GM04503 (cell line): ENCODE measurements around the gene LDB2.

Experiments
- DNase-seq: peaks from one replicate; pipeline ENCODE4 v3.0.0-alpha.2; 2012; ENCODE audit warnings: low read depth

LDB2 gene

DNA sequence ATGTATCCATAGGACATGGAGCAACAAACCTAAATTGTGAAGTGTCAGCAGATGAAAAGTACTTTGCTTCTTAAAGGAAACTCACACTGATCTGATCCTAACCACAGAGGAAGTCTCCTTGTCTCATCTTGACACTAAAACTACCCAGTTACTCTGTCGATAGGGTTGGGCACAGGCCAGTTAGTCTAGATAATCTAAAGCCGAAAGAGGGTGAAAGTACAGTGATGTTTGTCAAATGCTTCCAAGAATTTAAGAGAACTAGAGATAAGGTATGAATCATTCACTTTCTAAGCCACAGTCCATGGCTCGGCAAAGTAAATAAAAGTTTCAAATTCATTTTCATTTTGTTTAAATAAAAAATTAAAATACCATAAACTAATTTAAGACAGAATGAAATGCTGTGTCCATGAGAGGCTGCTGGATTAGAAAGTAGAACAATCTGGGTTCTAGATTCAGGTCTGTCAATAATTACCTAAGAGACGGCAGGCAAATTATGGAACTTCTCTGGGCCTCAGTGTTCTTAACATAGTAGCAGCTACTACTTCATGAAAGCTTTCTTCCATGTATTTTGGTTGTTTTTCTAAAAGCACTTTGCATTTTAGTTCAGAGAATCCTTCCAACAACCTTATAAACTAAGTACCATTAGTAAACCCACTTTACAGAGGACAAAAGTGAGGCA lies 176.7 kb downstream of the LDB2 start:
- no peak for DNase-seq

DNA sequence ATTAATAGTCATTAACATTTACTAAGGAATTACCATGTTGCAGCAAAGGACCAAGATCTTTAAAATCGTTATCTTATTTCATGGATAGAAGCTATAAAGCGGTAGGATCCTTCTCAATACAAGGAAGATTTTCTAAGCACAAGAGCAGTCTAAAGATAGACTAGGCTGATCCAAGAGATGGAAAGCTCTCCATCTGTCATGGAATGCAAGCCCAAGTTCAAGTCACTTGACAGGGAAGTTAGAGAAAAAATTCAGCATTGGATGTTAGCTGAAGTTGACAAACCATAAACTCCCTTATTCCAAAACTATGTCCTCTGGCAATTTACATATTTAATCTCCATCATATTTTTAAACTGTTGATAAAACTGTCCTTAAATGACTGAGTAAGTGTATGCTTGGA lies 177.7 kb downstream of the LDB2 start:
- DNase-seq = no peak

DNA sequence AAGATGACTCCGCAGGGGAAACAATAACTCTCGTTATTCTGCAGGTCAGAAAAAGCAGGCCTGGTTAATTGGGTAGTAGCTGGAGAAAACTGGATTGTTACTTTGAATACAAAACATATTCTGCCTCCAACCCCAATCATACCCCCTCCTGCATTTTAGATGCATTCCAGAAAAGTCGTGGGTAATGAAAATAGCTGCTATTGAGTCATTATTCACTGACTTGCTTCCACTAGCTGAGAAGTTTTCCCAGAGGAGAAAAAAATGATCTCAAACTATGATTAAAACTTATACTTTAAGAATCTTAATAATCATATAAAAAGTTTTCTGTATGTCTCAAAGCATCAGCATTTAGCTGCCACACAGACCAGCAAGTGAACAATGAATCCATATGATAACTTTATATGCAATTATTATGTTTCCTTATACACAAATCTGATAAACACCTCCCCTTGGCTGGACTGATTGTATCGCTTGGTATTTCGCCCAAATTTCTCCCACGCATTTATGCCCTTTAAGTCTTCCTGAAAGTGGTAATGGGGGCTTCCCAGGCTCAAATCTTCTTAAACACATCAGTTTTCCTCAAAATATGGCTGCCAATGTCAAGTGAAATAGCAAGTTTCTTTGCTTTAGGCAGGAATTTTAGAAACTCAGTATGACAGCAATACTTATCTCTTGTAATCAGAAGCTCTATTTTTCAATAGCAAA lies 181.0 kb downstream of the LDB2 start:
- no peak for DNase-seq

DNA sequence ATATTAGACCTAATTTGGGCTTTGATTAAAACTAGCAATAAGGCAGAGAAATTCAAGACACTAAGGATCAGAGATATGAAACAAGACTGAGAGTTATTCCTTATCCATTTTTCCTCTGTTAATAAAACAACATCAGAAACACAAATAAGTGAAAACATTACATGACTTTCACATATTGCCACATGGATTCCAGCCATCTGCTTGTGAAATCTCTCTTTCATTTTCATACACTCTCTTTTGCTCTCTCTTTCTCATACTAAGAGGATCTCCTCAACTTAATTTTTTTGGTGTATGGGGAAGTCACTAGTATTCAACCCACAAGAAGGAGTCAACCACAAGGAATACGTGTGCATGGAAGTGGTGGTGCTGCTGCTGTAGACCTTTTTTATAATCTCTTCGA lies 183.0 kb downstream of the LDB2 start:
- no peak for DNase-seq

DNA sequence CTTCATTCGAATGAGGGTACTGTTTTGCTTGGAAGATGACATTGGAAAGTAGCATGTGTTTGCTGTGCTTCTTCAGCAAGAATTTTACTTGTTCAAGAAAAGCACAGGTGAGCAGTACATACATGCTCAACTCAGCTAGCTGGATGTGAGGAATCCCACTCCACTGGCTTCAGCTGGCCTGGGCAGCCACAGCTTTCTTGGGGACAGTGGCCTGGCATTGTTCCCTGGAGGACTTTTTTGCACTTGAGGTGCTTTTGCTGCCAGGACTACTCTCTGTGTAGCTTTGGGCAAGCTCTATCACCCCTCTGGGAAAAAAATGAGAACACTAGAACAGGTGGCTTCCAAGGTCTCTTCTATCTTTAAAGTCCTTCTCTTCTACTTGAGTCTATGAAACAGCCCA lies 184.3 kb downstream of the LDB2 start:
- no peak for DNase-seq

DNA sequence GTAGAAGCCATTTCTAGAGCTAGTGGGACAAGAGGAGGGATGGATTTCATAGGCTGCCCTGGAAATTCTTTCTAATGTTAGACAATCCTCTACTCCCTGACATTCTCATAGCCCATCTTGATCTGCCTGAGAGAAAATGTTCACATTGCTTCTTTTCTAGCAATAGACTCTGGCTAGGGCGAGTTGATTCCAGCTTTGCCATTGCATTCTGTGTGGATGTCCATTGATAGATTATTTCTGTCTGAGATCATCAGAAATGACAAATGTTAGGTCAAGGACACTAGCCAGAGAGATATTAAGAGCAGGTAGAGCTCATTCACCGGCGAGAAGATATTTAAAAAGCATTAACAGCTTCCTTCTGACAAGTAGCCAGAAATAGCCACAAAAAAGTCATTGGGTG lies 184.7 kb downstream of the LDB2 start:
- DNase-seq = no peak

DNA sequence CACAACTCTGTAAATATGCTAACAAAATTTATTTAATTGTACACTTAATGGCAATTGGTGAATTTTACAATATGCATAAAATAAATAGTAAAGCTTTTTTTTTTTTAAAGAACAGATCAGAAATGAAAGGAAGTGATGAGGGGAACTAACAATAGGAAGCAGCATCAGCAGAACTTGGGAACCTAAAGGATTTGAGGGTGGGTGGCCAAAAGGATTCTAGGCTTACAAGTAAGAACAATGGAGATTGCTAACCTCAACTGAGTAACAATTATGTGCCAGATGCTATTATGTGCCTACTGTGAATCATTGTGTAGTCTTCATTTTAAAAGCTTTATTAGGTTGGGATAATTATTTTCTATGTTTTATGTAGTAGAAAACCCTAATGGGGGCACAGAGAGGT lies 185.2 kb downstream of the LDB2 start:
- no peak for DNase-seq

DNA sequence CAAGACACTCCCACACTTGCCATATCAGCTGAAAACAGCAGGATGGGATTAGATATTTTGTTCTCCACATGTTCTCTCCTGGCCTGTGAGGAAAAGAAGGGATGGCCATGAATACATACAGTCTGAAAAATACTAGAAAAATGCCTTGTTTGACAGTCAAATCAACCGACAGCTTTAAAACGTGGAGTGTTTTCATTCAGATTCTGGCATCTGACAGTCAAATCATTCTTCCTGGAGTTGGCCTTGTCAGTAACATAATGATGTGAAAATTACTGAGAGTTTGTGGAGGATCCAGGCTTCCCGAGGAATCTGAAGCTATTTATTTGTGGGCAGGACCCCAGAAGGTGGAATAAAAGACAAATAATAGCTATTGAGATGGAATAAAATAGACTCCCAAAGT lies 188.2 kb downstream of the LDB2 start:
- DNase-seq = no peak

DNA sequence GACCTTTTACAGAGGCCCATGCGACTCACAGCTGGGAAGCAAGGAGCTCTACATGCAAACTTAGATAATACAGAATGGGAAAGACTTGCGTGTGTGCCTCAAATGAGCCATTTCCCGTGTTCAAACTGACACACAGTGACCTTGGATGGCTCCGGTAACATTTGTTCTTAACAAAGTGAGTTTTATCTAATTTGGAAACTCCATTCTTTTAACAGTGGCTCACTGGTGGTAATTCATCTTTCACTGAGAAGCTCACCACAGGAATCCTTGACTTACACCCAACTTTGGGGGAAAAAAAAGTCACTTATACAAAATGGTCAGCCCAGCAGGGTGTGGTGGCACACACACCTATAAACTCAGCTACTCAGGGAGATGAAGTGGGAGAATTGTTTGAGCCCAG lies 190.6 kb downstream of the LDB2 start:
- peak; percentile 42 for DNase-seq

DNA sequence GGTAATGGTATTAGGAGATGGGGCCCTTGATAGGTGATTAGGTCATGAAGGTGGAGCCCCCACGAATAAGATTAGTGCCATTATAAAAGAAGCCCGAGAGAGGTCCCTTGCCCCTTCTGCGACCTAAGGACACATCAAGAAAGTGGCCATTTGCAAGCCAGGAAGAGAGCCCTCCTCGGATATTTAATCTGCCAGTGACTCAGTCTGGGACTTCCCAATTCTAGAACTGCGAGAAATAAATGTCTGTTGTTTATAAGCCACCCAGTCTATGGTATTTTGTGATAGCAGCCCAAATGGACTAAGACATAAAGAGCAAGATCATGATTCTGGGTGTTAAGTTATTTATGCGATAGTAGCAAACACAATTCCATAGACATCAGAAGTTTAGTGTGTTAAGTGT lies 192.2 kb downstream of the LDB2 start:
- no peak for DNase-seq

DNA sequence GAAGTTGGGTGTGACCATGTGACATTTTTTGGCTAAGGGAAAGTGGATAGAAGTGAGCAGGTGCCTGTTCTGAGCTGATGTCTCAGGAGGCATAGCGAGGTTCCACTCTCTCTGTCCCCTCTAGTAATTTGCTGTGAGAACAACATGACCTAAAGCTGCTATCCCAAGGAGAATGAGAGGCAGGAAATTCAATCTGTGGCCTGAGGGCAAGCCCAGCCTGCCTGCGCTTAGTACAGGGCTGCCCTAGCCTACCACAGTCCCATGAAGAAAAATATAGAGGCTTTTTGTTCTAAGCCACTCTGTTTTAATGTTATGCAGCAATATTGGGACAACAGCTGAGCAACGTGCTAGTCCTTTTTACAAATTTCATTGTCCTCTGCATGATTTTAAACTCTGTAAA lies 193.1 kb downstream of the LDB2 start:
- no peak for DNase-seq

DNA sequence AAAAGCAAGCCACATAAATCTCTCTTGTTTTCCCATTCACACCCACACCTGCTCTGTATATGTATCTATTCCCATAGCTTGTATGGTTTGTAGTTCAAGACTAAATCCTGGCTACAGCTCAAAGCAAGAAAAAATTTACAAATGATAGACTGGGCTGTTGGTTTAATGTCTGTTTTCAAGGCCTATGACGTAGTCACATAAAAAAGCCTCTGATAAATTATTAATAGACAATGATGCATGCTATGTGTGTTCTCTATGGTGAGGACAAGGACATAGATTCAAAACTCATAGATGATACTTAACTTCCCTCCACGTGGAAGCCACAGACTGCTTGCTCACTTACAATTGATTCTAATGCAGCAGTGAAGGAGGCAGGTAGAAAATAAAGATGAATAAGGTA lies 194.0 kb downstream of the LDB2 start:
- DNase-seq = no peak

DNA sequence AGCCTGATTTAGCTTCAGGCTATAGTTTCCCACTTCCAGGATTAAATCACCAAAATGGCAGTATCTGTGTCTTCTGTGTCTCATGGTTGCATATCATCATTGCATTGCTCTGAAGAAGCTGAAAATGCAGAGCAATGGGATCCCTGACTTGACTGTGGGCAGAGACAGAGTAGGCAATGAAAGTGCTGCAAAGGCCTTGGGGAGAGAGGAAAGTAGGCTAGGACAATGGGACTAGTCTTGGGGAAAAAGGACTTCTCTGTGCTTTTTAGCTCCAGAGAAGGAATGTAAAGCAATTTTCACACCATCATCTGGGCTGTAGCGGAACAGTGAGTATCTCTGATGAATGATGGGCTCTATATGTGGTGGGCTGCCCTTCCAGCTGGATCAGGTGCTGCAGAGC lies 202.5 kb downstream of the LDB2 start:
- DNase-seq = no peak

DNA sequence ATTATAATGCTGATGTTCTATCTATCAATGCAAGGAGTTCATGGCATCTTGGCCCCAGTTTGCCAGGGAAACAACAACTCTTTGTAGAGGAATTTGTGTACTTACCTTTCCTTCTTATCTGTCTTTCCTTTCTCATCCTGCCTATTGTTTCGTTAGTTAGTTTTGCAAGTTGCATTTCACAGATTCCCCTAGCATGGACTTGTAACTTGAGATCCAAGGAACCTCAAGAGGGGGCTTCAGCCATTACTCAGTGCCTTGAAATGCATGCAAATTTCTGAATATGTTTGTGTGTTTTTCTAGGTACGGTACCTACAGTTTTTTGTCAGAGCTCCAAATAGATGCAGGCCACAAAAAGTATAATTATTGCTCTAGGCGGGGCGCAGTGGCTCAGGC lies 203.6 kb downstream of the LDB2 start:
- no peak for DNase-seq

DNA sequence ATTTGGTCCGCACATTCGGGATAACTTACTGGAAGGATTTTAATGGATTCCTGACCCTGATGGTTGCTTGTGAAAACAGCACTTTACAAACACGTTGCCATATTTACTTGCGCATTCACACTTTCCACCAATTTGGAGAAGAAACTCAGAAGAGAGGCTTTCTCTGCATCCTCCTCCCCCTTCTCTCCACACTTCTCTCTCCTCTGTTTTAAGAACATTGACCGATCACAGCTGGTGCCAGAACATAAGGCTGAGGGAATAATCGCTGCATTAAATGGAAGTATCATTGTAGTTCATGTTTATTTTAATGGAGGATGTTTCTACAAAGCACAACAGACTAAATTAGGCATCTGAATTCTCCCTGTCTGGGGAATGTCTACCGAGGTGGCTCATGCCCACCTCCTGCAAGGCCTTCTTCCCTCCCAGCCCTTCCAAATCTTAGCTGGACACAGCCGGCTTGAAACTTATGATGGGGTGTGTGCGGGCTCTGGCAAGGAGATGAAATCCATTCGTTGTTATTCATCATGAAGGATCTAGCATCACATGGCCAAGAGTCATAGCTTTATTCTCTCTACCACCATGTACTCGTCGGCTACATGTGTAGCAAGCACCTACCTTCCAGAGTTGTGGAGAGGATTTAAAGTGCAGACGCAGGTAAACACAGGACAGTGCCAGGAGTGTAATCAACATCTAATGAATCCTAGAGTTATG lies 204.1 kb downstream of the LDB2 start:
- no peak for DNase-seq

DNA sequence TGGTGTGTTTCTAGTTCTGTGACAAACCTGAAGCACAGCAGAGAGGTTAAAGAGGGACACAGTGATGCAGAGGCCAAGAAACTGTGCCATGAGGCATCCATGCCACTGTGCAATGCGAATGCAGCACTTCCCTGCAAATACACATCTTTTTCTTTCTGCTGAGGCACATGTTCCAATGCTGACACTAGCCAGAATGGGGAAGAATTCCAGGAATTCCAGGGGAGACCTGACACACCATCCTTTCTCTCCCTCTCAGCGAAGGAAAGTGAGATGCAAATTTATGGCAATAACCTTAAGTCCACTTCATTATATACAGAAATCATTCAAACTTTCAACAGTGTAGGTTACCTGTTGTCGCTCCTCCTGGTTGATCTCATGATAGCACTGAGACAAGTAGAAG lies 204.8 kb downstream of the LDB2 start:
- no peak for DNase-seq

DNA sequence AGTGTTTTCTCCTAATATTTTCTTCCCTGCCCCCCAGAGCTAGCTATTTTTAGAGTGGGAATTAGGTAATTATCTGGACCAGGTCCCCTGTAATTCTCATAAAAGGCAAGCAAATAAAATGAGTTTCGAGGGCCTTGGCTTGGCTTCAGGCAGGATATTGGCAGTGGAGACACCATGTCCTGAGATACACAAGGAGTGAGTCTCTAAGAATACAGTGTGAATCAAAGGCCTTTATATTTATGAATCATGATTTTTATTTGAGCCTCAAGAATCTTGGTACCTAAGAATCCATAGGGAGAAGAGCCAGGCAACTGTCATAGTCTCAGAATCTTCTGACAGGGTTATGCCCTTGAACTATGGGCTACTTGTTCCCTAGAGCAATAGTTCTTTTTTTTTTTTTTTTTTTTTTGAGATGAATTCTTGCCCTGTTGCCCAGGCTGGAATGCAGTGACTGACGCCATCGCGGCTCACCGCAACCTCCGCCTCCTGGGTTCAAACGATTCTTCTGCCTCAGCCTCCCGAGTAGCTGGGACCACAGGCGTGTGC lies 205.4 kb downstream of the LDB2 start:
- DNase-seq = no peak

DNA sequence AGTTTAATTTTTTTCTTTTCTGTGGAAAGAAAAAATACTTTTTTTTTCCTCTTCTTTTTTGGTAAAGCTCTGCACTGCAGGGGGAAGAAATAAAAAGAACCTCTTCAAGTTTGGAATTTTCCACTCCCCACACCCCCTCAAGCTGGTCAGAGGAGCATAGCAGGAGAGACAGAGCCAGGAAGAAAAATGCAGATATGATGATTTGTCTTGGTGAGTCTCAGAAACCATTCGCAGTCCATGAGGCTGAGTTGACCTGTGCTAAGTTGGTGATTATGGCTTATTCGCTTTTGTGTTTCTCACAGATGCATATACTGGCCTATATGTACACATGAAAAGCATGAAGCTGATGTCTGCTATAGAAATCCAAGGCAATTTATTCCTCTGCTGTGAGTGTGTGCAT lies 205.9 kb downstream of the LDB2 start:
- DNase-seq = no peak

DNA sequence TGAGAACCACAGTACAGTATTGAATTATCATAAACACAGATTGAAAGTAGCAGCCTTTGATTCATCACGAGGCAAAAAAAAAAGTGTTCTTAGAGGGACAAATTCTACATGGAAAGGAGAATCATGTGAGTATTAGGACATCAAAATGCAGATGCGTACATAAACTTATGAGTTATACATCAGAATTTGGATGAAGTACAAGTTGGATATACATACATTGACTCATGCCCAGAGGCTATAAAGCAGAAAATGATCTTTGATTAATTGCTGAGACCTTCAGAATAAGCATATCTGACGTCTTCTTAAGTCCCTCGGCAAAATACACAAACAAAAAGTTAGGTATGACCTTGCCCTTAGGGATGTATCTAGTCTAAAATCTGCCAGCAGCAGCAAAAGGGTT lies 206.4 kb downstream of the LDB2 start:
- no peak for DNase-seq

DNA sequence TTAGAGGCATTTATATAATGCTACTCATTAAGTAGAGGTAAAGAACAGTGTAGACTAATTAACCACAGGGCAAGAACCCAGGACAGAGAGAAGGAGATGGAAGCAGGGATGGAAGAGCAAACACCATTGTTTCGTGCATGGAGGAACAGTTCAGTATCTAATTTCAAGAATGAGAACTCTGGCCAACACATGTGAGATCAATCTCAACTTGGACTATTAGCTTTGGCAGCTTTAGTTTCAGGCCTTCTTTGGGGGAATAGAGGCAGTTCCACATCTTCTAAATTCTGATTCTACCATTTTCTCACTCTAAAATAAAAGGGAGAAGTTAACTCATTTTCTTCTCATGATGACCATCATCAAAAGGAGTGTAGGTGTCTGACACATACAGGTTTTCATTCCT lies 207.0 kb downstream of the LDB2 start:
- DNase-seq = no peak

DNA sequence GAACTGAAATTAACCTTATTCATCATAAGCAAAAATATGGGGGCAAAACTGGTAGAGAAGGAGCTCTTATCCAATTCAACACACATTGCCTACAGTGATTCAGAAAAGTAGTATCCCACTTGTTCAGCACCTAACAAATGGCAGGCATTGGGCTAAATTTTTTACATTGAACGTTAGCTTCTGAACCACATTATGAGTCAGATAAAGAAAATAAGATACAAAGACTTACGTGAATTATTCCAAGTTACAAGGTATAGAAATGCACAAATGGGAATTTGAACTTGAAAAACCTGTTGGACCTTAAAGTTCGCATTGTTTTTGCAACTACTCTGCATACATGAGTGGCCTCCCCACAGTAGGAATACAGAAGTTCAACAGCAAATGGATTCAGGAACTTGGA lies 210.6 kb downstream of the LDB2 start:
- no peak for DNase-seq

DNA sequence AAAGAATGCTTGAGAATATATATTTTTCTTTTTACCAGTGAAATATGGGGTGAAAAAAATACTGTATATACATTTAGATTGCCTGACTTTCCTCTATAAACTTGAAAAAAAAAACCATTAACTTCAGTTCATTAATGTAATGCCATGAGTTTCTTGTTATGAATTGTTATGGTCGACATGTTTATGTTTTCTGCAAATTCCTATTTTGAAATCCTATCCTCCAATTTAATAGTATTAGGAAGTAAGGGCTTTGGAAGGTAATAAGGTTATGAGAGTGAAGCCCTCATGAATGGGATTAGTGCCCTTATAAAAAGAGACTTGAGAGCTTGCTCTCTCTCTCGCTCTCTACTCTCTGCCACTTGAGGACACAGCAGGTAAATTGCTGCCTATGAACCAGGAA lies 211.4 kb downstream of the LDB2 start:
- no peak for DNase-seq

DNA sequence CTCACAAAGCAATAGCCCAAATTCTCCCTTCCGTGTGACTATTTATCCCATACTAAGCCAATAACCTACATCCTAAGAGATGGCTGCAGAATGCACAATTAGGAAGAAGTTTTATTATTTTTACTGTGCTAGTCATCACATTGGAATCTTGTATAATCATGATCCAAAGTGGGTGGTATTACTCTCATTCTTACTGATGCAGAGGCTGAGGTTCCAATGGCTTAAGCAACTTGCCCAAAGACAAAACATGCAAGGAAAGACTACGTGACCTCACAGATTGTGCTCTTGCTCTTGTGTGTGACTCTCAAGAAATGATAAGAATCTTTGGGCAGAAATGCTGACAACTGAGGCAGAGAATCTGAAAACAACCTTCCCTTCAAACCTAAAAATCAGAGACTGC lies 212.2 kb downstream of the LDB2 start:
- peak; percentile 97 for DNase-seq
